NCI-H2171 treated with DMSO at 0.1 percent for 48 hours (cell line): Measurements from ENCODE around the gene TRIM3.

Experiments
- DNase-seq: peaks from one replicate; lab custom pipeline; 2025; lab: John Stamatoyannopoulos, UW

The TRIM3 gene

DNA sequence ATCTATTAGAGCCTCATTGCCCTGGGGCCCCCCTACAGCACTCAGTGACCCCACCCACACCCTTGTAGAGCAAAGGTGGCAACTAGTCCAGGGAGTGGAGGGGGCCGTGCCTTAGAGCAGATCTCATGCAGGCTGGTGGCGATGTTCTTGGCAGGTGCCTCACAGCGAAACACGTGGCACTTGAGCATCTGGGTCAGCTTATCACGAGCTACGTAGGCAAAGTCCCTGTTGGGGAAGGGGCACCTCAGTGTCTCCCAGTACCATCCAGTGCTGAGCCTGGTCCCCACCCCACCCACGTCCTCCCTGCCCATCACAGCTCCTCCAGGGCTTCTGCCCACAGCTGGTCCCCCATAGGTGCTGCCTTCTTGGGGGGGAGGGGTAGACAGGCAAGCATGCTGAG, 72.3 kb downstream of the TRIM3 start:
- DNase-seq = no peak

DNA sequence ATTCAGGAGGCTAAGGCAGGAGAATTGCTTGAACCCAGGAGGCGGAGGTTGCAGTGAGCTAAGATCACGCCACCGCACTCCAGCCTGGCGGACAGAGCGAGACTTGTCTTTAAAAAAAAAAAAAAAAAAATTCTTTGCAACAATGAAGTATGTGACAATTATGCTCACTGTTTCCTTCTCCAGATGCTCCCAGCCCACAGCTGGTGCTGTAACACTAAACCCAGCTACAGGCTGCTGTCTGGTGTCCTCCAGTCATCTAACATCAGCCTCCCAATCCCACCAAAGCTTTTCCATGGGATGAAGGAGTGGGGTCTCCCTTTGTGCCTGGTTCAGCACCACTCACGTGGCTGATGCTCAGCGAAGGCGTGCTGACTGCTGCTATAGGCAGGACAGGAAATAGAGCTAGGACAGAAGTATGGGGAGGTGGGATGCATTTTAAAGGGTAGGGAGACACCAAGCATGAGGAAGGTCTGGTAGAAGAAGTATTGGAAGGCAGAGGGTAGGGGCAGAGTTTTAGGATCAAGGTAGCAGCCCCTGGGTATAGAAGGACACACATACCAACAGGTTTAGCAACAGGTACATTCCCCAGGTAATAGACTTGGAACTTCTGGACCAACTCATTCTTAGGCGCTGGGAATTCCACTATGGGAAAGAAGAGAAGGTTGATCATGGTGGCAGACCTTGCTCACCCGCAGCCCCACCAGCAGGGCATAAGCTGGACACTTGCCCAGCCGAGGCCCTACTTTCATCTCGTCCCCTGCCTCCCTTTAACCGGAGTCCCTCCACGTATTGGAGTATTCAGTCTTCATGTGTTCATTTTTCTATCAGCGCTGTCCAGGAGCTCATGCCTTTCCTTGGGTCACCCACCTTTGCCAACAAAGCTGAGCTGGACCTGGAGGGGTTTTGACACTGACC, 73.1 kb downstream of the TRIM3 start:
- no peak for DNase-seq
